GM21717 (cell line): ENCODE measurements around the gene SLC9A2.

ENCODE experiments used
- ATAC-seq: cut with Tn5 transposase; IDR thresholded peaks from one replicate; pipeline ENCODE4 v1.9.1; 2021; ENCODE audit warnings: mild to moderate bottlenecking, moderate library complexity; ENCODE audit not compliant: unreplicated experiment

Gene SLC9A2, protein sequence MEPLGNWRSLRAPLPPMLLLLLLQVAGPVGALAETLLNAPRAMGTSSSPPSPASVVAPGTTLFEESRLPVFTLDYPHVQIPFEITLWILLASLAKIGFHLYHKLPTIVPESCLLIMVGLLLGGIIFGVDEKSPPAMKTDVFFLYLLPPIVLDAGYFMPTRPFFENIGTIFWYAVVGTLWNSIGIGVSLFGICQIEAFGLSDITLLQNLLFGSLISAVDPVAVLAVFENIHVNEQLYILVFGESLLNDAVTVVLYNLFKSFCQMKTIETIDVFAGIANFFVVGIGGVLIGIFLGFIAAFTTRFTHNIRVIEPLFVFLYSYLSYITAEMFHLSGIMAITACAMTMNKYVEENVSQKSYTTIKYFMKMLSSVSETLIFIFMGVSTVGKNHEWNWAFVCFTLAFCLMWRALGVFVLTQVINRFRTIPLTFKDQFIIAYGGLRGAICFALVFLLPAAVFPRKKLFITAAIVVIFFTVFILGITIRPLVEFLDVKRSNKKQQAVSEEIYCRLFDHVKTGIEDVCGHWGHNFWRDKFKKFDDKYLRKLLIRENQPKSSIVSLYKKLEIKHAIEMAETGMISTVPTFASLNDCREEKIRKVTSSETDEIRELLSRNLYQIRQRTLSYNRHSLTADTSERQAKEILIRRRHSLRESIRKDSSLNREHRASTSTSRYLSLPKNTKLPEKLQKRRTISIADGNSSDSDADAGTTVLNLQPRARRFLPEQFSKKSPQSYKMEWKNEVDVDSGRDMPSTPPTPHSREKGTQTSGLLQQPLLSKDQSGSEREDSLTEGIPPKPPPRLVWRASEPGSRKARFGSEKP

DNA sequence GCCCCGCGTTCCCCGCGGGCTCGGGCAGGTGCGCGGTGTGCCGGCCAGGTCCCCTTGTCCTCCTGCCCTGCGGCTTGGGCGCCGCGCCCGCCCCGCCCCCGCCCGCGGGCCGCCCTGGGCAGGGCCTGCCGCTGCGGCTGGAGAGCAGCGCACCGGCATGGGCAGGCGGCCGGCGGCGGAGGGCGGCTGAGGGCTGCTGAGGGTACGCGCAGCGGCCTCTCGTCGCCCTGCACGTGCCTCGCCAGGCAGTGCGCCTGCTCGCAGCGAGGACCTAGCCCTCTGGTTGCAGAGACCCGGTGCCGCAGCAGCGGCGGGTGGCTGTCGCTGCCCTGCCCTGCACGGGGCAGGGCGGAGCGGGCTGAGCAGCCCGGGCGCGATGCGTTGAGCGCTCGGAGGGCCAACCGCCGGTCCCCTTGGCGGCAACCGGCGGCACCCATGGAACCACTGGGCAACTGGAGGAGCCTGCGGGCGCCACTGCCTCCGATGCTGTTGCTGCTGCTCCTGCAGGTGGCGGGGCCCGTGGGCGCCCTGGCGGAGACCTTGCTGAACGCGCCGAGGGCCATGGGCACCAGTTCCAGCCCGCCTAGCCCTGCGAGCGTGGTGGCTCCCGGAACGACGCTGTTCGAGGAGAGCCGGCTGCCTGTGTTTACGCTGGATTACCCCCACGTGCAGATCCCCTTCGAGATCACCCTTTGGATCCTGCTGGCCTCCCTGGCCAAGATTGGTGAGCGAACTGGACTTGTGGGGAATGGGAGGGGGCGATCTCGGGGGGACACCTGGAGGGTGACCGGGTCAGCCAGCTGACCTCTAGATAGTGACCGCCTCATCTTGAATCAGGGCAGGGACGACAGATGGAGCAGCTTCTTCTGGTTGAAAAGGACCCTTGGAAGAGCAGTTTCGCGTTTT, at the start of gene SLC9A2:
Gene SLC9A2, plus strand, starts transcription at position 140 of the 906 bp plus-strand sequence. Its CDS starts 296 bp downstream, at position 436.
- ATAC-seq, result no peak

- ATAC-seq, result no peak
These were observed 43.5 kb upstream of the SLC9A2 start for GRCh38 chr2:102575888-102576287.

DNA sequence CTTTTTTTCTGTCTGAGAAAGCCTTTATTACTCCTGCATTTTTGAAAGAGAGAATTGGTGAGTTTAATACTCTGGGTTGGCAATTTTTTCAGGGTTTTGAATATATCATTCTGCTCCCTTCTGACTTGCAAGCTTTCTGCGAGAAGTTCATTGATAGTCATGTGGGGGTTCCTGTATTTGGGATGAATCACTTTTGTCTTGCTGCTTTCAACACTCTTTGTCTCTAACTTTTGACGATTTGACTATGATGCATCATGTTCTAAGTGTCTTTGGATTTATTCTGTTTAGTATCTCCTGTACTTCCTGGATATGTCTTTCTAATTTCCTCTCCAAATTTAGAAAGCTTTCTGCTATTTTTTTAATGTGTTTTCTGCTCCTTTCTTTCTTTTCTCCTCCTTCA, 41.0 kb upstream of the SLC9A2 start:
- ATAC-seq, result no peak

DNA sequence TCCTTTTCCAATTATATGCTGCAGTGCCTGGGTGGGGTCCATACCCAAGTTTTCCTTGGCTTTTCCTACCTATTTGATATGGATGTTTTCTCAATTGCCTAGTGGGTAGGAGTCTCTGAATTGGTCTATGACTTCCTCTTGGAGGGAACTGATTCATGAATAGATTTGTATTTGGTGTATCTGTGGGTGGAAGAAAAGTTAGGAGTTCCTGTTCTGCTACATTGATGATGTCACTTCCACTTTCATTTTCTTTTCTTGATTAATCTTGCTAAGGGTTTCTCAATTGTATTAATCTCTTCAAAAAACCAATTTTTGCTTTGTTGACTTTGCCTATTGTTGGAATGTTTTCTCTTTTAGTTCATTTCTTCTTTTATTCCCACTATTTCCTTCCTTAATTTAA, 37.4 kb upstream of the SLC9A2 start:
- ATAC-seq, result no peak

- no peak for ATAC-seq
These were observed 36.5 kb upstream of the SLC9A2 start for GRCh38 chr2:102582845-102583244.

DNA sequence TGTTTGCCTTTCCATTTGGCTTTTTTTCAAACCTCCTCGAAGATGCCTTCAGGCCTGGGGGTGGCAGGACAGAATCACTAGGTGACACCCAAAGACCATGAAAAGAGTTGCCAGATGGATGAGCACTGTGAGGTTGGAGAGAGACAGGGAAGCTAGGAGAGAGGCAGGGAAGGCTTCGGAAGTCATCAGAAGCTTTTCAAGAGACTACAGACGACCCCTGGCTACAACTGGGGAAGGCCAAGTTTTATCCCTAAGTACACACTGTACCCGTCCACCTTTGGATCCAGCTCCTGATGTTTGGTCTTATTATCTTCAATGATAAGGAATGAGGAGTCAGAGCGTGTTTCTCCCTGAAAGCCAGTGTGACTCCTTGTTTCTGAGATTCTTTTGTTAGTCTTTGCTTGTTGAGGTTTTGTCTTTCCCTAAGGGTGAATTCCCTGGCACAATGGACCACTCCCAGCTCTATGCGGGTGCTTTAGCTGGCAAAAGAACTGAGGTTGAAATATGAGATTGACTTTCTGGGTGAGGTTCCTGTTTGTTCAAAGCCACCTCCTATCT, 33.4 kb upstream of the SLC9A2 start:
- no peak for ATAC-seq

- no peak for ATAC-seq
These were observed 31.0 kb upstream of the SLC9A2 start for GRCh38 chr2:102588213-102588939.

GRCh38 chr2:102589444-102589843, 29.9 kb upstream of the SLC9A2 start:
- no peak for ATAC-seq

DNA sequence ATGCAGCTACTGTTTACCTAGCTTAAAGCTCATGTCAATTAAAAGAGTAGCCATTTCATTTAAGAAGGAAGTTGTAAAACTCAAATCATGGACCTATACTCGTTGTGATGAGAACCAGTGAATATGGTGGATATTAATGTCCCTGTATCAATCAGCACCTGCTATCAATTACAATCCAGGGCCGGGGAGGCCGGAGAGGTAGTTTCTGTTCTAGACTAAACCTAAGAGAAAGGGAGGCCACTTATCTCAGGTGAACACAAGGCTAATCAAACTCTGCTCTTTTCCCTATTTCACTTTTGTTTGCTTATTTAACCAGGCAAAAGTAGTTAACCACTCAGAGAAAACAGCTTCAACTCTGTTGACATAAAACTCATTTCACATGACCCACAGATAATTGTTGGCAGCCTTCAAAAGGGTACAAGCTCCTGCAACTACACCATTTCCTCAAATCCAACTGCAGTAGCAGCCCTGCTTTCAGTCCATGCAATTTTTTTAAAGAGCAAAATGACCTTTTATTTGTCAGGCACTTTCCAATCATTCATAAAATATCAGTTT, 27.8 kb upstream of the SLC9A2 start:
- no peak for ATAC-seq

- no peak for ATAC-seq
These were observed 26.8 kb upstream of the SLC9A2 start for GRCh38 chr2:102592601-102593000.

- ATAC-seq, result no peak
These were observed 25.8 kb upstream of the SLC9A2 start for GRCh38 chr2:102593516-102593915.

DNA sequence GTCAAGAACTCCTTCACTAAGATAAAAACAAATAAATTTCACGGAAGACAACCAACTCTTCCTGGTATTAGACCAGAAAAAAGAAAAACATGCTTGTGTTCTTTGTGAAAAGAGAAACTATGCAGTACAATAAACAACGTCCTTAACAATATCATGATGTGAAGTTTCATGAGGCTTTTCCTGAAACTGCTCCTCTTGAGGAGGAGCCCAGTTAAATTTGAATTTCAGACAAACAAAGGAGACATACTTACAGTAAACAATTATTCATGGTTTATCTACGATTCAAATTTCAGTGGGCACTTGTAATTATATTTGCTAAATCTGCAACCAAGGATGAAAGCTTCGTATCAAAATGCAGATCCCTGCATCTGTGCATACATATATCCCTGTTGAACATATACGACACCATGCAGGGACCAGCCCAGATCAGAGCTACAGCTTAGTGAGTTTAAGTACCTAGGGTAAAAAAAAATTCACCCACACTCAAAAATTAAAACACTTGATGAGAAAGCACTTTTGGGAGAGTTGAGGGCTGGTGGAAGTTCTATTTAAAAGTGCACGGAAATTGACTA, 24.8 kb upstream of the SLC9A2 start:
- no peak for ATAC-seq

GRCh38 chr2:102597788-102598187, 21.6 kb upstream of the SLC9A2 start:
- ATAC-seq, result no peak

DNA sequence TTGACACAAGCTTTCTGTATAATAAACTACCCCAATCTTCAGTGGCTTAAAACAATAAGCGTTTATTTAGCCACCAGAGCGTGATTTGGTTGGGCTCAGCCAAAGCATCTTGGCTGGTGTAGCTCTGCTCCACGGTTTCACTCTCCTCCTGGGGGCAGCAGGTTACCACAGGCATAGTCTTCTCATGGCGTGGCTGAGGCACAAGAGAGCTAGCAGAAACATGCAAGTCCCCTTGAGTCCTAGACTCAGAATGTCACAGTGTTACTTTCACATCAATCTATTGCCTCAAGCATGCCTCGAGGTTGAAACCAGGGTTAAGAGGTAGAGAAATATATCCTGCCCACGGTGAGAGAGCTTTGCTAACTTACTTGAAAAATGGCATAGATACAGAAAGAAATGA, 19.9 kb upstream of the SLC9A2 start:
- ATAC-seq, result no peak

- ATAC-seq, result no peak
These were observed 17.6 kb upstream of the SLC9A2 start for GRCh38 chr2:102601730-102602129.

DNA sequence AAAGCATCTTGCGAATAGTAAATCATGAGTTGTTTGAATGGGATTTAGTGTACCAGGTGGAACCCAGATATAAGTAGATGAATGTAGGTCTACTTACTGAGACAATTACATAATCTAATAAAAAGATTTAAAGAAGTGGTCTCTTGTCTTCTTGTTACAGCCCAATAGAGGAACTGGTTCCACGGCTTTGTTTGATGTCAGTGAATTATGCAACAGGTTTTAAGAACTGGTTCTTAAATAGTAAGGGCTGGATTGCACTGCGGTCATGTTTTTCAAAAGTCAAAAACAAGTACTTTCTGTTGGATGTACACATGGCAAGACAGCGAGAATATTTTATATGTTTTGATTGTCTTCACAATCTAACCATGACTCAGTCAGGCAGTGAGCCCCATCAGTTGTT, 15.4 kb upstream of the SLC9A2 start:
- no peak for ATAC-seq

DNA sequence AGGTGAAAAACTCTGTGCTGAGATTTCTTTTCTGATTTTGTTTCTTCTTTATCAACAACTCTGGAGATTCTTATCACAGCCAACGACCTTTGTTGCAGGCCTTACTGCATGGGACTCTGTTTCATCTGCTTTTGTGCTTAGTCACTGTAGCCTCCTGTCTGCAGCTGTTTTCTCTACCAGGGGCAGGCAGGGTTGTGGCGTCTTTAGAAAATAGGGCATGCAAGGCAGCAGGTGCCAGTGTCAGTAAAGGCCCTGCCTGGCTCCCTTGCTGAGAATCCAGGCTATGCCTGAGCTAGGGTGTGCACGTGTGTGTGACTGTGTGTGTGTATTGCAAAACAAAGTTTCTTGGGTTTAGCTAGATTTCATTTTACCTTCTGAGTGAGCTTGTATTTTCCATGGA, 14.6 kb upstream of the SLC9A2 start:
- ATAC-seq, result no peak

GRCh38 chr2:102606353-102606752, 13.0 kb upstream of the SLC9A2 start:
- ATAC-seq, result no peak

- ATAC-seq, result peak; percentile 80
These were observed 3.5 kb upstream of the SLC9A2 start for GRCh38 chr2:102615620-102616436.
